ENCODE data around the gene RPTOR.
"Not testable (repeated sequence)": the region's sequence is repeated elsewhere in the genome, so short reads cannot be mapped to it uniquely, and the experiment has no call there.

The RPTOR gene

GRCh38 chr17:80870401-80870800 lies 325.8 kb downstream of the RPTOR start:
- Histone ChIP-seq H3K9ac (ENCODE audit: low read depth, low read length) (no peak overlapping the region), H3K36me3 (ENCODE audit: control insufficient read depth, insufficient read depth, low read length) (no peaks in the 10 kb centered on the region), H3K4me1 (ENCODE audit: control insufficient read depth, insufficient read depth, low read length) (peaks cover 8% of the 10 kb centered on the region), H3K4me3 (ENCODE audit: low read depth, low read length) (no peak overlapping the region), H3K9me3 (ENCODE audit: control insufficient read depth, insufficient read depth, low read length) (no peaks in the 10 kb centered on the region), H3K27me3 (ENCODE audit: control insufficient read depth, insufficient read depth, low read length) (no peaks in the 10 kb centered on the region)

GRCh38 chr17:80871341-80871740 lies 326.7 kb downstream of the RPTOR start:
- no peak overlapping the region for H3K9ac ChIP-seq (ENCODE audit: low read depth, low read length)
- H3K36me3 ChIP-seq (ENCODE audit: control insufficient read depth, insufficient read depth, low read length): no peaks in the 10 kb centered on the region
- H3K4me1 ChIP-seq (ENCODE audit: control insufficient read depth, insufficient read depth, low read length): peaks cover 8% of the 10 kb centered on the region
- no peak overlapping the region for H3K4me3 ChIP-seq (ENCODE audit: low read depth, low read length)
- H3K9me3 ChIP-seq (ENCODE audit: control insufficient read depth, insufficient read depth, low read length): no peaks in the 10 kb centered on the region
- no peaks in the 10 kb centered on the region for H3K27me3 ChIP-seq (ENCODE audit: control insufficient read depth, insufficient read depth, low read length)

GRCh38 chr17:80872001-80872500 lies 327.4 kb downstream of the RPTOR start:
- Histone ChIP-seq H3K4me3 (ENCODE audit: low read depth, low read length) (no peak overlapping the region), H3K27me3 (ENCODE audit: control insufficient read depth, insufficient read depth, low read length) (no peaks in the 10 kb centered on the region), H3K36me3 (ENCODE audit: control insufficient read depth, insufficient read depth, low read length) (no peaks in the 10 kb centered on the region), H3K9ac (ENCODE audit: low read depth, low read length) (no peak overlapping the region), H3K4me1 (ENCODE audit: control insufficient read depth, insufficient read depth, low read length) (peaks cover 8% of the 10 kb centered on the region), H3K9me3 (ENCODE audit: control insufficient read depth, insufficient read depth, low read length) (no peaks in the 10 kb centered on the region)

GRCh38 chr17:80872501-80873306 lies 328.1 kb downstream of the RPTOR start:
- no peaks in the 10 kb centered on the region for H3K36me3 ChIP-seq (ENCODE audit: control insufficient read depth, insufficient read depth, low read length)
- no peak overlapping the region for H3K4me3 ChIP-seq (ENCODE audit: low read depth, low read length)
- H3K27me3 ChIP-seq (ENCODE audit: control insufficient read depth, insufficient read depth, low read length): no peaks in the 10 kb centered on the region
- peaks cover 8% of the 10 kb centered on the region for H3K4me1 ChIP-seq (ENCODE audit: control insufficient read depth, insufficient read depth, low read length)
- H3K9me3 ChIP-seq (ENCODE audit: control insufficient read depth, insufficient read depth, low read length): no peaks in the 10 kb centered on the region
- no peak overlapping the region for H3K9ac ChIP-seq (ENCODE audit: low read depth, low read length)

- Histone ChIP-seq H3K4me1 (ENCODE audit: control insufficient read depth, insufficient read depth, low read length) (peaks cover 8% of the 10 kb centered on the region), H3K4me3 (ENCODE audit: low read depth, low read length) (no peak overlapping the region), H3K9me3 (ENCODE audit: control insufficient read depth, insufficient read depth, low read length) (no peaks in the 10 kb centered on the region), H3K27me3 (ENCODE audit: control insufficient read depth, insufficient read depth, low read length) (no peaks in the 10 kb centered on the region), H3K36me3 (ENCODE audit: control insufficient read depth, insufficient read depth, low read length) (no peaks in the 10 kb centered on the region), H3K9ac (ENCODE audit: low read depth, low read length) (no peak overlapping the region)
These were observed 328.8 kb downstream of the RPTOR start for GRCh38 chr17:80873307-80873951.

GRCh38 chr17:80874866-80875445 lies 330.3 kb downstream of the RPTOR start:
- H3K9ac ChIP-seq (ENCODE audit: low read depth, low read length): no peak overlapping the region
- H3K36me3 ChIP-seq (ENCODE audit: control insufficient read depth, insufficient read depth, low read length): no peaks in the 10 kb centered on the region
- H3K27me3 ChIP-seq (ENCODE audit: control insufficient read depth, insufficient read depth, low read length): no peaks in the 10 kb centered on the region
- no peak overlapping the region for H3K4me3 ChIP-seq (ENCODE audit: low read depth, low read length)
- no peaks in the 10 kb centered on the region for H3K9me3 ChIP-seq (ENCODE audit: control insufficient read depth, insufficient read depth, low read length)
- peaks cover 8% of the 10 kb centered on the region for H3K4me1 ChIP-seq (ENCODE audit: control insufficient read depth, insufficient read depth, low read length)

- not testable (repeated sequence) for H3K9me3 ChIP-seq (ENCODE audit: control insufficient read depth, insufficient read depth, low read length); H3K36me3 ChIP-seq (ENCODE audit: control insufficient read depth, insufficient read depth, low read length); H3K4me1 ChIP-seq (ENCODE audit: control insufficient read depth, insufficient read depth, low read length); H3K9ac ChIP-seq (ENCODE audit: low read depth, low read length); H3K27me3 ChIP-seq (ENCODE audit: control insufficient read depth, insufficient read depth, low read length); H3K4me3 ChIP-seq (ENCODE audit: low read depth, low read length)
These were observed 330.9 kb downstream of the RPTOR start for GRCh38 chr17:80875480-80875995.

GRCh38 chr17:80876456-80876949 lies 331.9 kb downstream of the RPTOR start:
- not testable (repeated sequence) for H3K9me3 ChIP-seq (ENCODE audit: control insufficient read depth, insufficient read depth, low read length); H3K4me3 ChIP-seq (ENCODE audit: low read depth, low read length); H3K36me3 ChIP-seq (ENCODE audit: control insufficient read depth, insufficient read depth, low read length); H3K4me1 ChIP-seq (ENCODE audit: control insufficient read depth, insufficient read depth, low read length); H3K9ac ChIP-seq (ENCODE audit: low read depth, low read length); H3K27me3 ChIP-seq (ENCODE audit: control insufficient read depth, insufficient read depth, low read length)

- no peaks in the 10 kb centered on the region for H3K27me3 ChIP-seq (ENCODE audit: control insufficient read depth, insufficient read depth, low read length)
- peaks cover 8% of the 10 kb centered on the region for H3K4me1 ChIP-seq (ENCODE audit: control insufficient read depth, insufficient read depth, low read length)
- no peak overlapping the region for H3K4me3 ChIP-seq (ENCODE audit: low read depth, low read length)
- no peaks in the 10 kb centered on the region for H3K36me3 ChIP-seq (ENCODE audit: control insufficient read depth, insufficient read depth, low read length)
- no peak overlapping the region for H3K9ac ChIP-seq (ENCODE audit: low read depth, low read length)
- no peaks in the 10 kb centered on the region for H3K9me3 ChIP-seq (ENCODE audit: control insufficient read depth, insufficient read depth, low read length)
These were observed 332.5 kb downstream of the RPTOR start for GRCh38 chr17:80876950-80877728.

GRCh38 chr17:80877729-80878303 lies 333.2 kb downstream of the RPTOR start:
- Histone ChIP-seq H3K9me3 (ENCODE audit: control insufficient read depth, insufficient read depth, low read length) (no peaks in the 10 kb centered on the region), H3K27me3 (ENCODE audit: control insufficient read depth, insufficient read depth, low read length) (no peaks in the 10 kb centered on the region), H3K9ac (ENCODE audit: low read depth, low read length) (no peak overlapping the region), H3K36me3 (ENCODE audit: control insufficient read depth, insufficient read depth, low read length) (no peaks in the 10 kb centered on the region), H3K4me1 (ENCODE audit: control insufficient read depth, insufficient read depth, low read length) (peaks cover 8% of the 10 kb centered on the region), H3K4me3 (ENCODE audit: low read depth, low read length) (no peak overlapping the region)

Data from iPS-15b (cell line).